Left cardiac atrium (tissue), 4 donors: ENCODE data around the gene SGMS1. TPM values are rescaled to one million over a fixed set of nuclear protein-coding genes. Genes with fewer than 3 reads are reported as not detected.

Experiments used
- ATAC-seq, 2 donors: fragments of 200-7000 bp; cut with Tn5 transposase; one replicate each; pipeline ENCODE4 v1.9.1; 2020; ENCODE audit warnings: mild to moderate bottlenecking in 2 of 2, moderate library complexity in 2 of 2
- DNase-seq: peaks from one replicate; pipeline ENCODE4 v3.0.0-alpha.2; 2020
- intact Hi-C, 2 donors: fragments of 100-400 bp; cut with DNase I; formaldehyde crosslinking; loops; one replicate each; pipeline versions ENCODE4 v1.14.1 to v1.15.1; 2022 to 2023
- total RNA-seq, 2 donors: library from RNA; stranded (reverse); fragmentation: NEBNext Ultra II Directional; extraction: Animal tissue kit (Norgen Biotek cat#: 25700); gene quantifications; one replicate each; pipeline ENCODE4 v1.2.1, GENCODE V29; 2021
- donor health status: DM: no; HTN: yes; CAD: no.
- donor health status: DM: no; HTN: yes; CAD: no; lungs with severe emphysema.
- donor health status: DM: yes; HTN: yes; CAD: no.
- donor health status: Dilated cardiomyopathy.

SGMS1 gene
- total RNA-seq, 2 donors from 2014 or later, result 22.4 to 24.4 TPM

DNA sequence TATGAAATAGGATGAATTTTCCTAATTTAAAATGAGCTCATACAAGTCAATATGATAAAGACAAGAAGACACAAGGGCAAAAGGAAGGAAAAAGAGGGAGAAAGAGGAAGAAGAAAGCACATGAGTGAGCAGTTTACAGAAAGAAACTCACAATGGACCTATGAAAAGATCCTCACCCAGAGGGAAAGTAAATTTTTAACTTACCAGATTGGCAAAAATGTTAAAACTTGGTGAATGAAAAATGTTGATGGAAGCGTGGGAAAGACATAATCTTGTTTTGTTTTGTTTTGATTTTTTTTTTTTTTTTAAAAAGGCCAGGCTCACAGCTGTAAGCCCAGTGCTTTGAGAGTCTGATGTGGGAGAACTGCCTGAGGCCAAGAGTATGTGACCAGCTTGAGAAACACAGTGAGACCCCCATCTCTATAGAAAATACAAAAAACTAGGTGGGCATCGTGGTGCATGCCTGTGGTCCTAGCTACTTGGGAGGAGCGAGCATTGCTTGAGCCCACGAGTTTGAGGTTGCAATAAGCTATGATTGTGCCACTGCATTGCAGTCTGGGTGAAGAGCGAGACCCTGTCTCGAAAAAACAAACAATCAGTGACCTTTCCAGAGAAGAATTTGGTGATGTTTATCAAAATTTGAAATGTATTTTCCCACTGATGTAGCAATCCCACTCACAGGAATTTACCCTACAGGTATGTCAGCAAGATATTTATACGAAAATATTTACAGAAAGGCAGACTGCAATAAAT is 219.6 kb downstream of the SGMS1 start:
- intact Hi-C loops, result no loop called here
- DNase-seq, result no peak

DNA sequence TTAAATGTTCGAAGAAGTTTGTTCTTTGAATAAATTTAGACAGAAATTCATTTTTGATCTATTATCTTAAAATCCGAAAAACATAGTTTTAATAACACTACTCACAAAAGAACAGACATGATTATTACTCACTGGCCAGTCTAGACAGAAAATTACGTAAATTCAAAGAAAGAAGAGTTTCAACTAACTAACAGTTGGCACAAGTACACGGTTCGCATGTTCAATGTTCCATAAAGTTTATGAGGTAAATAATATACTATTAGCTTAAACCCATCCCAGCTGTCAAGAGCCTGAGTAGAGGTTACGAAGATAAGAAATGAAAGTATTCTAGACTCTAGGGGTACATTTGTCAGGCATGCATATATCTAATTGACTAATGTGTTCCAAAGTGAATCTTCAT is 220.7 kb downstream of the SGMS1 start:
- intact Hi-C loops, result no loop called here
- DNase-seq (no peak), ATAC-seq (no peak)

More for the DNA sequence above, 219.6 kb downstream of the SGMS1 start:
- ATAC-seq, result no peak

DNA sequence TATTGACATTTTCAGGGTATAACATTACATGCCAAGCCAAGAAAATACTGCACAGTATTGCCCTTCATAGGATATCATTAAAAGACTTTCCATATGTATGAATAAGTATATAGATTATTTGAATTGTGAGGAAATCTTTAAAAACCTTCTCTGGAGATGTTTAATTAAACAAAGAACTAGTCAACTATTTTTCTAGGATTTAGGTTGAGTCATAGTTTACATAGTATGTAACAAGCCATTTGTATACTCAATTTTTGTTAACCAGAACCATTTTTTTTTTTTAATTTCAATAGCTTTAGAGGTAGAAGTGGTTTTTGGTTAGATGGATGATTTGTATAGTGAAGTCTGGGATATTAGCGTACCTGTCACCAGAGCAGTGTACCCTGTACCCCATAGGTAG is 221.3 kb downstream of the SGMS1 start:
- intact Hi-C loops, result no loop called here
- no peak for ATAC-seq
- no peak for DNase-seq

GRCh38 chr10:50400694-50401093 is 223.1 kb downstream of the SGMS1 start:
- DNase-seq (no peak), ATAC-seq (no peak)
- intact Hi-C loops, result no loop called here

DNA sequence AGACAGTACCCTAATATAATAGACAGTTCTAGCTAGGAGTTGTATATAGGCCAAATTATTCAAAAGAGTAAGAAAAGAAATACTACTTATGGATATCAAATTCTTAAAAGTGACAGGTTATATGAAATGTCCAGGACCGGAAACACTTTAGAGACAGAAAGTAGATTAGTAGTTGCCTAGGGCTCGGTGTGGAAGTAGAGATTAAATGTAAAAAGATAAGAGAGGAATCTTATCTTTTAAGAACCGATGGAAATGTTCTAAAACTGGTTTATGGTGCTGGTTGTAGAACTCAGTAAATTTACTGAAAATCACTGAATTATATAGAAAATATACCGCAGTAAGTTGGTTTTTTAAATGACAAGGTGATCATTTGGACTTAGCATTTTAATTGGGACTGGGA is 224.9 kb downstream of the SGMS1 start:
- DNase-seq (no peak), ATAC-seq (no peak)
- intact Hi-C loops, result no loop called here

DNA sequence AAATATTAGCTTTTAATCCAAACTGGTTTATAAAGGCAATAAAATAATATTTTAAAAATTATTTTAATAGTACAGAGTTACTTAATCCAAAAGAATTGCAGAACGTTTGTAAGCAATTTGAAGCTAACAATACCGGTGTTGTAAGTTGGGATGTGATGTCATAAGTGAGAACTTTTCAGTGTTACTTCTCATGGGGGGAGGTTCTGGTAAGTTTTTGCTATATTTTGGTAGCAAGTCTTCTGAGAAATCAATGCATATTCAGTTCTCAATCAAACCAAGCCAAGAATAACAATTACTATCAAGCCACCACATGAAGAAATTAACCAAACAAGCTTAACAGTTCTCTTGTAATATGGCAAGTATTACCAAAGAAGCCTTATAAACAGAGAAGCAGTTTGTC is 225.4 kb downstream of the SGMS1 start:
- intact Hi-C loops, result no loop called here
- no peak for ATAC-seq
- DNase-seq, result no peak

- intact Hi-C loops, result no loop called here
- ATAC-seq (no peak), DNase-seq (no peak)
Observed at GRCh38 chr10:50397312-50398140, 226.2 kb downstream of the SGMS1 start.

GRCh38 chr10:50396491-50397311 is 227.1 kb downstream of the SGMS1 start:
- intact Hi-C loops, result no loop called here
- ATAC-seq (peak in 1 of 2 donors; percentile 50), DNase-seq (no peak)

DNA sequence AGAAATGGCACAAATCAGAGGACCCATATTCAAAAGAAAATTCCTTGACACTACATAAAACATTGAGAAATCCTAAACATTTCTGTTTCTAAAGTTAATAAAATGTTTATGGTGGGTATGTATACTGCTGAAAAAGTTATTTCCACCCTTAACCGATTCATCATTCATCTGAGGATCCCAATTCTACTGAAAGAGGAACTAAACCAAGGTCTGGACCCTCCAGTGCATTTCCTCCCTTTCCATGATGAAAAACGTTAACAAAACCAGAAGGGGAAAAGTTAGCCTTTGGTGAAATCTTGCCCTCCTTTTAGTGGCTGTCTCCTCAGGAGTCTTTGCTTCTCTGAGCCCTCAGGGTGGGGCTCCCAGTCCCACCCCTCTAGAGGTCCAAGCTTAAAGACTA is 227.9 kb downstream of the SGMS1 start:
- intact Hi-C loops, result no loop called here
- no peak for ATAC-seq
- no peak for DNase-seq

DNA sequence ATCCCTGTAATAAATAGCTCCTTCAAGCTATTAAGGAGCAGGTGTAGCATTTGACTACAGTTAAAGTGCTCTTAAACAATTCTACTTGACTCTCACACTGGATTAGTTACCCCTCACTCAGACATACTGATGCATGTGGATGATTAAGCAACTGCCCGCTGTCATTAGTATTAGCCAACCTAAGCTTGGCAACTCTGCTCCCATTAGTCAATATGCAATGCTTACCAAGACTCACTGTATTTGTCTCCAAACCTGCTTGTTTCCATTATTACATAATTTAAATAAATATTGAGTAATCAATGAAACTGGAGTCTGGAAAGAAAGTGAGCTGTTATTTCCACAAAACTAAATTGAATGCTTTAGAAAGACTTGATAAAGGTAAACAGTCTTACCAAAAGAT is 228.5 kb downstream of the SGMS1 start:
- intact Hi-C loops, result no loop called here
- no peak for DNase-seq
- ATAC-seq, result peak; percentile 56 to 63

GRCh38 chr10:50394832-50395231 is 228.9 kb downstream of the SGMS1 start:
- ATAC-seq, result no peak
- intact Hi-C loops, result no loop called here
- no peak for DNase-seq

- intact Hi-C loops, result no loop called here
- DNase-seq (no peak), ATAC-seq (peak in 1 of 2 donors; percentile 82)
Observed at GRCh38 chr10:50393784-50394467, 229.8 kb downstream of the SGMS1 start.

GRCh38 chr10:50392966-50393718 is 230.6 kb downstream of the SGMS1 start:
- ATAC-seq, result peak in 1 of 2 donors; percentile 46
- intact Hi-C loops, result no loop called here
- DNase-seq, result no peak

GRCh38 chr10:50392426-50392825 is 231.3 kb downstream of the SGMS1 start:
- ATAC-seq (no peak), DNase-seq (no peak)
- intact Hi-C loops, result no loop called here

DNA sequence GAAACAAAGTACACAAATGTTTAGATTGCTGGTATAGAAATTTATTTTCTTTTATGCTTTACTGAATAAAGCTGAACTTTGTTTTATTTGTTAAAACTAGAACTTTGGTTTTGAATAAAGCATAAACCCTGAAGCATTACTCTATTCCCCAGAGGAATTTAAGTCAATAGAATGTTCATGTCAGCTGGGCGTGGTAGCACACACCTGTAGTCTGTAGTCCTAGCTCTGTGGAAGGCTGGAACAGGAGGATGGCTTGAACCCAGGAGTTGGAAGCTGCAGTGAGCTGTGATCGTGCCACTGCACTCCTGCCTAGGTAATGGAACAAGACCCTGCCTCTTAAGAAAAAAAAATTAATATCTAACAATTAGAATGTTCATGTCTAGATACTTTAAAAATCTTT is 233.5 kb downstream of the SGMS1 start:
- intact Hi-C loops, result no loop called here
- ATAC-seq, result no peak
- no peak for DNase-seq

DNA sequence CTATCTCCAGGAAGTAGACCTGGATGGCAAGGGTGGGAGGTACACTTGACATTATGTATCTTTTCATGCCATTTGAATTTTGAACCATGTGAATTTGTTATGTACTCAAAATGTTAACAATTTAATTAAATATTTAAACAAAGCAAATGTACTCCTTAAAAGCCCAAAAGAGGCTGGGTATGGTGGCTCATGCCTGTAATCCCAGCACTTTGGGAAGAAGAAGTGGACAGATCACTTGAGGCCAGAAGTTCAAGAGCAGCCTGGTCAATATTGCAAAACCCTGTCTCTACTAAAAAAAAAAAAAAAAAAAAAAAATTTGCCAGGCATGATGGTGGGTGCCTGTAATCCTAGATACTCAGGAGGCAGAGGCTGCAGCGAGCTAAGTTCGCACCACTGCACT is 235.6 kb downstream of the SGMS1 start:
- ATAC-seq (no peak), DNase-seq (no peak)
- intact Hi-C loops, result no loop called here

GRCh38 chr10:50387732-50388073 is 236.1 kb downstream of the SGMS1 start:
- no peak for DNase-seq
- intact Hi-C loops, result no loop called here
- no peak for ATAC-seq

DNA sequence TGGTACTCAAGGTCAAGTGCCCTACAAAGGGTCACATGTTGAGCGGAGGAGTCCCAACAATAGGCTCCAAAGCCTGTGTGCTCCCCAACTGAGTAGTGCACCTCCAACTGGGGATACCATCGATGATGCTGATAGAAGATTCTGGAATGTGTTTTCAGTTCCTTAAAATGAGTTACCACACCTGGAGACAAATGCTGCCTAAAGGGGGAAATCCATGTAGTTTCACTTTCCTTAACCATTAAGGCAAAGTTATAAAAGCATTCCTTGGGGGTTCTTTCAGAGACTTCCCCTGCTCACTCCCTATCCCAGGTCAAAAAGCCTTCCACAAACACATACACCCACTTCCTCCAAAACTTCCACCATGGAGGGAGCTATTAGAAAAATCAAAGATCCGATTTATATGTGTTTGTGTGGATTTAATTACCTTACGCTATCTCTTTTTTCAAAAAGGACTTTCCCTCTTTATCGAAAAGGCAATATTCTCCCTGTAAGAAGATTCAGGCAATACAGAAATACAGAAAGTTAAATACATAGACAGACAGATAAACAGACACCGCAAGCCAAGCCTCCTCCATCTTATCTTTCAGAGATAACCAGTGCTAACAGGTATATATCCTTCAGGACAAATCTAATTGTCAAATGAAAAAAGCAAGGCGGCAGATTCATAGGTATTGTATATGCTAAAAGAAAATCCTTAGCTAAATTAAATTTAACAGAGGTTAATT is 236.6 kb downstream of the SGMS1 start:
- DNase-seq (no peak), ATAC-seq (no peak)
- intact Hi-C loops, result no loop called here
